HL-60/S4 treated with phorbol 12-myristate 13-acetate at 8.2 ng/mL for 4 days and 3 days (cell line): Measurements from ENCODE around the gene TSPAN6.

Experiments
- in situ Hi-C: fragments of 300-500 bp; cut with MboI; formaldehyde crosslinking; loops from 2 replicates; pipeline ENCODE4 v1.15.0; 2022; ENCODE audit warnings: low sequenced_read_pairs

TSPAN6 gene, protein sequence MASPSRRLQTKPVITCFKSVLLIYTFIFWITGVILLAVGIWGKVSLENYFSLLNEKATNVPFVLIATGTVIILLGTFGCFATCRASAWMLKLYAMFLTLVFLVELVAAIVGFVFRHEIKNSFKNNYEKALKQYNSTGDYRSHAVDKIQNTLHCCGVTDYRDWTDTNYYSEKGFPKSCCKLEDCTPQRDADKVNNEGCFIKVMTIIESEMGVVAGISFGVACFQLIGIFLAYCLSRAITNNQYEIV

DNA sequence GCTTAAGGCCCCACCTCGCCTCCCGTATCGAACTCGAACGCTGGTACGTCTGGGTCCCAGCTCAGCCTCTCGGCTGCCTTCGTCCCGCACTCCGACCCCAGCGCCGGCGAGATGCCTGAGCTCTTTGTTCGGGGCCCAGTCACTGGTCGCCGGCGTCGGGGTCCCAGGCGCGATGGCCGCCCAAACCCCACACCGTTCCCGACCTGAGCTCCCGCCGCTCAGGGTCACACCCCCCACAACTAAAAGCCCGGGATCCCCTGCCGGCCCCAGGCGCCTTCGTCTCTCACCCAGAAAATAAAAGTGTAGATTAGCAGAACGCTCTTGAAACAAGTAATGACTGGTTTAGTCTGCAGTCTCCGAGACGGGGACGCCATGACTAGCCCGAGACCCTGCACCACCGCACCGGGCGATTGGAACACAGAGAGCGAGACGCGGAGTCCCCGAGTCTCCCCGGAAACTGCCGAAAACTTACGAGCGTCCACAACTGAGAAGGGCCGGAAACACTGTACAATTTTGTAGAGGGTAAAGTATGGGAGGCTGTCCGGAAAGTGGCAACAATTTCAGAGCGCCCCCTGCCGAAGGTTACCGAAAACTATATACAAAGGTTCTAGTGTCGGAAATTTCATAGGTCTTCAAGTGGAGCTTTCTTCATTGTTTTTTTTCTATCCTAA, at the start of gene TSPAN6:
TSS of gene TSPAN6 (minus strand) at position 486 of the 671 bp plus-strand sequence. CDS start at position 374, 112 bp downstream.
- in situ Hi-C loops = no loop called here

DNA sequence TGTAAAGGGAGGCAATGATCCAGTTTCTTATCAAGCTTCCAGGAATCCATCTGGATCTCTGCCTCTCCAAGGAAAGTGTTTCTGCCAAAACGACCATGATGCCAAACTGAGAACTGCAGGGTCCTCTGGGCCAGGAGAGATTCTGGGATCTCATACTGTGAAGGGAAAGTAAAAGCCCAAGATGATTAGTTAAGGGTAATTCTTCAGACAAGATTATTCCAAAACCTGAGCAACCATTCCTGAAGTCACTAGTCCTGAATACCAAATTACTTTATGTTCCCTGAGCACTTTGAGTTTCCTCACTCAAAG, 49.3 kb upstream of the TSPAN6 start:
- in situ Hi-C loops = no loop called here

DNA sequence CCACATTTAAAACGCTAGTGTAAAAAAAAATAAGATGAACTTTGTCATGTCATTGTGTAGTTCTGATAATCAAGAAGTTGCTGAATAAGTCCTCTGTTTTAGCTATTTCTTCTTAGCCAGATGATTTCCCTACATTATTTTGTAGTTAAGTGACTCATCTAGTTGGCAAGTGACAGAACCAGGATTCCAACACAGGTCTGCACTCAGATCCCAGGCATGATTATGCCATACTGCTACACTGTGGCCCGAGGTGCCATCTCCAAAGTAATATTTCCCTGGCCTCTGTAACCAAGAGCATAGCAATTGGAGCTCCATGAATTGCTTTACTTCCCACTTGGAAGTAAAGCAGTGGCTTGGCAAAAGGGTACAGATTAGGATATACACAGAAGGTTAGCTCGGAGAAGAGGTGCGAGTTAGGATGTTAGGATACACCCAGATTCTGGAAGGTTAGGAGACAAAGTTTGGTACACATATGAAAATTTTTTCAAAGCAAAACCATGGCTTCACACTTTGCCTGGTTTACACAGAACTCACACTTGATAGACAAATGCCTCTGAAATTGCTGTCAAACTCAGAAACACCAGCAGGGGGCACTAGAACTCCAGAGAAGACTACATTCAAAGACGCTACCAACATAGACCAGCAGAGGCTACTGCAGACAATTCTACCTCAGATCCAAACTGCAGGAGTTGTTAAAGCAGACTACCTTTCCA, 48.8 kb upstream of the TSPAN6 start:
- in situ Hi-C loops = no loop called here

DNA sequence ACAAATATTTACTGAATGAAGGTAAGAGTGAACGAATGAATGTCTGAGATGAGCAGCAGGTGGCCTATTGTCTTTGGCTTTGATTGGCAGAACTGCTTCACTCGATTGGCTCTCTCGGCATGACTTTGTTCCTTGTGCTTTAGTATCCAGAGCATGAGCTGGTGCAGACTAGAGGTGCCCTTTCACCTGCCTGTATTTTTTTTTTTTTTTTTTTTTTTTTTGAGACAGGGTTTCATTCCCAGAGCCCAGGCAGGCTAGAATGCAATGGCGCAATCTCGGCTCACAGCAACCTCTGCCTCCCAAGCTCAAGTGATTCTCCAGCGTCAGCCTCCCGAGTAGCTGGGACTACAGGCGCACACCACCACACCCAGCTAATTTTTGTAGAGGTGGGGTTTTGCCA, 46.3 kb upstream of the TSPAN6 start:
- in situ Hi-C loops = no loop called here

DNA sequence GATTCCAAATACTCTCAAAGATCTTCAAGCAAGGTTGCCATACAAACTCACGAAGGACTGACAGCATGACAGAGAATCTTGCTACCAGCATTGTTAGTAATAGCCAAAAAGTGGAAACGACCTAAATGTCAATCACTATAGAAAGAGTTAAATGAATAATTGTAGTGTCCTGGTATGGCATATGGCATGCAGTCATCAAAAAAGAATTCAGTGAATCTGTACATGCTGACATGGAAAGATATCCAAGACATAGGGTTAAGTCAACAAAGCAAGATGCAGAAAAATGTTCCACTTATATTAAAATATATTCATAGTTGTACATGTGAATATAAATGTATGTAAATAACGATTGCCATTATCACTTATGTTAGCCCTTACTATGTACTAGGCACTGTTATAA, 45.0 kb upstream of the TSPAN6 start:
- in situ Hi-C loops = no loop called here

DNA sequence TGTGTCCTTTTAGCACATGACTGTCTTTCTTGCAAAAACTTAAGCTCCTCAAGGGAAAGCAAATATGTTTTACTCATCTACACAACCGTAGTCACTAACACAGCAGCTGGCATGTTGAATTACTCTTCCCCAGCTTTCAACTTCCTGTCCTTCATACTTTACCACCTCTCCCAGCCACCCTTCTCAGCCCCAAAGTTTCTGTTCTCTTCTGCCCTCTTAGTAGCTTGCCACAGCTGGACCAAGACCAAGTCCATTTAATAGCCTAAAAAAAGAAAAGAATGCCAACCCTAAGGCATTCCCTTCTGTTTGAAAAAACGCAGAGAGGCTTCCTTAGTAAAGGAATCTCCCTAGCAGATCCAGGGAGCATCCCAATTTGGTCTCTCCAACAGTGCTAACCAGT, 44.1 kb upstream of the TSPAN6 start:
- in situ Hi-C loops = no loop called here

DNA sequence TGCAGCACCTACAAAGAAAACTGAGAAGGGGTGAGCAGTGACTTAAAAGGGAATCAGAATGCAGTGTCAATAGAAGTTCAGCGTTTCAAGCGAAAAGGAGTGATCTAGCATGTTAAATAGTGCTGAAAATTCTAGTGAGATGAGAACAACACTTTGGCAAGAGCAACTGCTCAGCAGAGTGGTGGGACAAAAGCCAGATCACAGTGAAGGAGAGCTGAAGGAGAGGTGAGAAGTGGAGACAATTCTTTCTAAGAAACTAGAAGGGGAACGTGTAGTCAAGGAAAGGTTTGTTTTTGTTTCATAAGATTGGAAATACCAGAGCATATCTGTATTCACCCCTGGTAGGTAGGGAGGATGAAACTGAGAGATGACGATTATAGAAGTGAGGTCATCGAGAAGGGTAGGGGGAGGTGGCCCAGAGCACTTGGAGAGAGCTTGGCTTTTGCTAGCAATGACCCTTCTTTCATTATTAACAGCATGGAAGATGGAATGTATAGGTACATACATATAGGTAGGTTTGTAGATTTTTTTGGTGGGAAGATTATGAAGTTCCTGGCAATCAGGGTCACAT, 41.1 kb upstream of the TSPAN6 start:
- in situ Hi-C loops = no loop called here

DNA sequence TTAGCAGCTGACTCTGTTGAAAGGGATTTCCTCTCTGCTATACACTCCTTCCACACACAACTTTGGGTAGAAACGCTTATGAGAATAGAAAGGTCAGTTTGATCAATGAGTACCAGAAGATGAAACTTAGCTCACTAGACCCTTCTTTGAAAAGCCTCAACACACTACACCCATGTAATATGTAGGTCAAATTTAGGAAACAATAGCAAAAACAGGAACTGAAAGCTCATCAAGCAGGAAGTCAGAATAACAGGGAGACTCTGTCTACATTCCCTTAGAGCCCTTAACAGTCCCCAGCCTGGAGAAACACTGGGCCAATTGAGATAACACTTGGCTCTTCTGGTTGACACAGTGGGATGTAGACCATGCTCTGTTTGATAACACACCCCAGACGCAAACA, 38.1 kb upstream of the TSPAN6 start:
- in situ Hi-C loops = no loop called here

DNA sequence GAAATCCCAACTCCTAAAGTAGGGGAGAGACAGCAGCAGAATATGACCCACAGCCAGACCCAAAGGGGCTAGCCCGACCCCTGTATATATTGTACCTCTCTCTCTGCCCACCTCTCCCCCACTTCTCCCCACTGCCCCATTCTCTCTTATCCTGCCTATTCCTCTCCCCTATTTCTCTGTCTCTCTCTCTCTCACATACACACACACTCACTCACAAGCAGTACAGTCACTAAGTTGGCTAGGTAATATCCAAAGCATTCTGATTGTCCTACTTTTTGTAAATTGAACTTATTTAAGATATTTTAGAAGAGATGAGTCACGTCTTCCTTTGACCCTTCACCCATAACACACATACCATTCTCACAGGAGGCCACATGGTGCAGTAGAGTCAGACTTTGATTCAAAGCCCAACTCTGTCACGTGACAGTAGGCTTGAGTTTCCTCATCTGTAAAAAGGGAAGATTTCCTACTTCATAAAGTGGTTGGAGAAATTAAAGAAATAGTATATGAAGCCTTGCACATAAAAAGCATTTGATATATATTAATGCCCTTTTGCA, 36.9 kb upstream of the TSPAN6 start:
- in situ Hi-C loops = no loop called here

DNA sequence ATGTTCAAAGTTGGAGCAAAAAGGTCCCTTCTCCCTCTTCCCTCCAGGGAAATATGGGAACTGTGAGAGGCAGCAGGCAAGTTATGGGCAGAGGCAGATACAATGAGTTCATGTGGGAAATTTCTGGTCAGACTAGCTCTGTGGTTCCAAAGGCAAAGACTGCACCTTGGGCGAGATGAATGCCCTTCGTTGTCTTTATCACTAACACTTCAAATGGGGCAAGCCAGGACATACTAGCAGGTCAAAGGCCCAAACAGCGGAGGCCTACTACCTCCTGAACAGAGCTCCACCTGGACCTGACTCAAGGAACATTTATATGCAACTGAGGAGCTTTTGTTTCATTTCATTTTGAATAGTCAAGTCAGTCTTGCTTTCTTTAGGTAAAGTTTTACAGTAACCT, 36.4 kb upstream of the TSPAN6 start:
- in situ Hi-C loops = no loop called here

DNA sequence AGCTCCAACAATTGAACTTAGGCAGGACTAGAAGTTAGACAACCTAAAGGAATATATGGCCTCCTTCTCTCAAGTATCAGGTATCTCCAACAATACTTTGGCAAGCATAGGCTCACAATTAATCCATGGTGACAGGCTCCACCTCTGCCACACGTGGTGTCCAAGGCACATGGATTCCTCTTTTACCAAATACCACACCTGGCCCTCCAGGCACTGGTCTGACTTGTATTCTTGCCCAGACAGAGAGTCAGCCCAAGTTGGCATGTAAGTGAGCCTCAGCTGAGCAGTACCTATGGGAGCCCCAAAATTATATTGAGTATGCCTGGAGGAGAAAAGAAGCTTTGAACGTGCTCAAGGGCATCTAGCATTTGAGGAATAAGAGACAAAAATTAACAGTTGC, 27.0 kb upstream of the TSPAN6 start:
- in situ Hi-C loops = no loop called here

DNA sequence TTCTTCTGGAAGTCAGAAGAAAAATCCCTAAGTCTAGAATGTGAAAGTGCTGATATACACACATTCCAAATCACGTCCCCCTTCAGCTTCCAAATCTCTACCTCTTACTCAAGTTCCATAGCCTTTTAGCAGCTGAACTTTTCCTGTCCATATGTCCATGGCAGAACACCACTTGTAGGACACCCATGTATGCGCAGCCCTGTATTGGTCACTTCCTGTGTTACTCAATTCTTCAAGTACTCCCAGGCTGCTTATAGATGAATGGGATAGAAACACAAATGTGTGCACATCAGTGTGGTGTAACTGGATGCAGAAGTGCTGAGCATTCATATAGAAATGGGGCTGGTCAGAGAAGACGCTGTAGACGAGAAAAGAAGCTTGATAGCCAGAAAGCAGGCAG, 26.2 kb upstream of the TSPAN6 start:
- in situ Hi-C loops = no loop called here

DNA sequence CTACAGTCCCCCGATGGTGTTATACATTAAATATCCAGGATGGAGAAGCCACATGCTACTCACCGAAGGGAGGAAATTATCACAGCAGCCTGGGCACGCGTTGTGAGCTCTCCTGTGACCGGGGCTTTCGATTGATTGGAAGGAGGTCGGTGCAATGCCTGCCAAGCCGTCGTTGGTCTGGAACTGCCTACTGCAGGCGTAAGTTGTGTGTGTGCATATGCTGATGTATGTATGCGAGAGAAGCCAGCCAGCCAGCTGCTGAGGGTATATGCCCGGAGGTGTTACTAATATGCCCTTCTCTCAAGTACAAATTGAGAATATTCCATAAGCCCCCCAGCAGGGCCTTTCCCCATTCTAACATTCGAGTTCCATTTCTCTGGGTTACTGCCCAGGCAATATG, 25.6 kb upstream of the TSPAN6 start:
- in situ Hi-C loops = no loop called here

DNA sequence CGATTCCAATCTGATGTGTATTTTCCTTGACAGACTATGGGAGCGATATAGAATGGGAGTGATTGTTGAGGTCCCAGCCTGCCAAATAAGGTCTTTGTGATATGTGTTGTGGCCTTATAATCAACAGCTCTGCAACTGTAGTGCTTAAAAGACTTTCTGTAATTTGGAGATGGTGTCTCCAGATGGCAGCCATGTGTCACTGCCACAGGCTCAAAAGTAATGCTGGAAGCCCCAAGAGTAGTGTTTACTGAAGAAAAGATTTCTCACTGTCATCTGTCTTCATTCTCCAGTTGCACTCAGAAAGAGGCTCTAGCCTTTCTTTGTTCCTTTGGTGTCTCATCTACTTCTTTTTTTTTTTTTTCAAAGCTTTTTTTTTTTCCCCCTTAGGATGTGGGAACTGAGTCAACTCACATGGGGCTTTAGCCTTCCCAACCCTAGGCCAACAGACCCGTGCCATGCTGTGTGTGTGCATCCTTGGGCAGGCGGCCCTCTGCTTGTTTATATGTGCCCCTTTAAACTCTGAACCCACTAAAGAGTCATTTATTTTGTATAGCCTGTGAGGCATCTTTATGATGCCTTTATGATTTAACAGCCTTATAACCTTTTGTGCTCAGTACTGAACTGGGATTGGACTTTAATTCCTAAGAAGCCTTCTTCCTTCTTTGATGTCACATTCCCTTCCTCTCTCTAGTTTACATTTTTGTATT, 23.0 kb upstream of the TSPAN6 start:
- in situ Hi-C loops = no loop called here

DNA sequence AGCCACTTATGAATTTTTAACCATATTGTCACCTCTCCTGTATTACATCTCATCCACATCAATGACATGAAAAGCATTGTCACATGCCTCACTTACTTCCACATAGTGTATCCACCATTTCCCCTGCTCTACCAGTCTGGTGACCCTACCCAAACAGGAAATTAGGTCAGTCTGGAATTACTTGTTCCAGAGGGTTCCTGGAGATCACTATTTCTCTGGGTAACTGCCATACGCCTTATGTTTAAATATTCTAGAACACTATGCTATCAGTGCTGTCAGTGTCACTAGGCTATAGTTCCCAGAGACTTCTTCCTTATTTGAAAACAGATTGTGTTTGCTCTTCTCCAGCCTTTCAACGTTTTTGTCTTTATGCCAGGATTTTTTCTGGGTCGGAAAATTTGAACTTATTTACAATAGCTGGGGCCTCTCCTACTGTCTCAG, 22.4 kb upstream of the TSPAN6 start:
- in situ Hi-C loops = no loop called here

DNA sequence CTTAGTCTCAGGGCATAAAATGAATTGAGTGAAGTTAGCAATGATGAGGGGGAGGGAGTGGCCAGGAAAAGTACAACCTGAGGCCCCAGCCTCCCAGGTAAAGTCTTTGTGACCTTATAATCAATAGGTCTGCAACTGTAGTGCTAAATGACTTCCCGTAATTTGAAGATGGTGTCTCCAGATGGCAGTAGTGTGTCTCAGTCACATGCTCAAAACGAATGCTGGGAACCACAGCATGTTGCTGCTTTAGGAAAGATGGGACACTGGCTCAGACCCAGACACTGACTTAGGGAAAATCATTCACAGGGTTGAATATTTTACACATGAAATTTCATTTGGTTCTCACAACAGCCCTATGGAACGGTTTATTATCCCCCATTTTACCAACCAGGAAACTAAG, 17.7 kb upstream of the TSPAN6 start:
- in situ Hi-C loops = no loop called here

DNA sequence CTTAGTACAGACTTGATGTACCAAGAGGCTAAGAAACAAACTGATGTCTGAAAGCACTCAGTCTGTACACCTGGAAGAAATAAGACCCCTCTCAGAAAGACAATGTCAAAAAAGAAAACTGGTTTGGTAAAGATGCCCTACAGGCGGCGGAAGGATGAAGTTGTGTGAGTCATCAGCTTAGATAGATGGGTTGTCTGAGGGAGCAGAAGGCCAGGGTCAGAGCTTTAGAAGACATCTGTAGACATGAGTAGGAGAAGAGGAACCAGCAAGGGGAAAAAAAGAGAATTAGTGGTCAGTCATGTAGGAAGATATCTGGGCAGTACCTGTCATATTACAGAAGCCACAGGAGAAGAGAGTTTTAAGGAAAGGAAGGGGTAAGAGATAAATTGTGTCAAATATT, 15.7 kb upstream of the TSPAN6 start:
- in situ Hi-C loops = no loop called here

DNA sequence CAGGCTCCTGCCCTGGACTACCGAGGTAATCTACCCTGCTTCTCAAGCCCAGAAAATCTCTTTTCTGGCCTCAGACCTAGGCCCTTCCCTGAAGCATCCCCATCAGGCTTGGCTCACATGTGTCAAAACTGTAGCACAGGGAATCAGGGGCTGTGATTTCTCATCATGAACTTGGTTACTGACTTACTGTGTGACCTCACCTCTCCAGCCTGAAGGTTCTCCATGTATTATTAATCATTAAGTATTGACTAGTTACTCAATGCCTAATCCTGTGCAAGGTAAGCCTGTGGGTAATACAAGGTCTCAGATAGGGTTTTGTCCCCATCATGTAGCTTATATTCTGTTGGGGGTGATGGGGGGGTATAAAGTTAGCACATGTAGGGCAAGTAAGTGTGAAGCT, 14.2 kb upstream of the TSPAN6 start:
- in situ Hi-C loops = no loop called here

DNA sequence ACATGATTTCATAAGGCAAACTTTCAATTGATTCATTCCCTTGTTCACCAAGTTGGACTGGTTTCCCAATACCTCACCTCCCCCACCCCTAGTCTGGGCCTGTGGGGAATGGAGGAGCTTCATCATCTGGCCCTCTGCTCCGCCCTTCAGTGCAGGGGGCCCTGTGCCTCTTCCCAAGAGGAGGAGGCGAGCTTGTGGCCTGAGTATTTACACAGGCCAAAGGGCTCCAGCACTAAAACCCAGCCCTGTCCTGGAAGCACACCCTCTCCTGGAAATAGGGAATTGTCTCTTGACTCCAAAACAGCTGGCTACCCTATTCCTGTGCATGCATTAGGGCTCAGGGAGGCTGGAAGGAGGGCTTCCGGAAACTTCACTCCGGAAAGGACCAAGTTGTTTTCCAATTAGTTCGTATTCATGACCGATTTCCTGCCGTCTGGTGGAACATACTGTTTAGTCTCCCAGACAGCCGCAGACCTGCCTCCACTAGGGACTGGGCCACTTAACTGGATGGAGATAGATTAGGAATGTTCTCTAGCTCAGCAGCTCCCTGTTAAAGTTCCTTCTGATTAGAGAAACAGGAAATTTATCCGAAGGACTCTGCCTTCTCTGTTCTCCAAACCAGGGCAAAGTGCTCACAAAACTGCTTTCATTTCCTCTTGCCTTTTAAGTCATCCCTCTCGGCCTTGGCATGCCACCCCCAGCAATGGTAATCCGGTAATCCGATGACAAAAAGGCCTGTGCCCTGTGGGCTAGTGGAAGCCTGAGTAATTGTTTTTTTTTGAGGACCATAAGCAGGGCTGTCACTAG, 13.1 kb upstream of the TSPAN6 start:
- in situ Hi-C loops = no loop called here
